Ishikawa (cell line): Measurements from ENCODE around the gene NF1.

Experiments
- CEBPB ChIP-seq: IDR thresholded peaks from 2 replicates; pipeline ENCODE4 v1.6.1; 2012
- CREB1 ChIP-seq: IDR thresholded peaks from 2 replicates; pipeline ENCODE4 v1.6.1; 2012; ENCODE audit warnings: low read depth
- EGR1 ChIP-seq: IDR thresholded peaks from 2 replicates; pipeline ENCODE4 v1.6.1; 2012
- EP300 ChIP-seq: IDR thresholded peaks from 2 replicates; pipeline ENCODE4 v1.6.1; 2012; ENCODE audit warnings: borderline replicate concordance
- FOXM1 ChIP-seq: IDR thresholded peaks from 2 replicates; pipeline ENCODE4 v1.6.1; 2012; ENCODE audit warnings: low read depth, borderline replicate concordance
- NFIC ChIP-seq: IDR thresholded peaks from 2 replicates; pipeline ENCODE4 v1.6.1; 2012
- RAD21 ChIP-seq: IDR thresholded peaks from 2 replicates; pipeline ENCODE4 v1.6.1; 2012; ENCODE audit warnings: low read depth
- TAF1 ChIP-seq: IDR thresholded peaks from 2 replicates; pipeline ENCODE4 v1.6.1; 2012; ENCODE audit warnings: low read depth, mild to moderate bottlenecking
- TCF12 ChIP-seq: IDR thresholded peaks from 2 replicates; pipeline ENCODE4 v1.6.1; 2012; ENCODE audit warnings: low read depth
- TEAD4 ChIP-seq: IDR thresholded peaks from 2 replicates; pipeline ENCODE4 v1.6.1; 2012
- YY1 ChIP-seq: IDR thresholded peaks from 2 replicates; pipeline ENCODE4 v1.6.1; 2012; ENCODE audit warnings: low read depth
- ZBTB7A ChIP-seq: IDR thresholded peaks from 2 replicates; pipeline ENCODE4 v1.6.1; 2012; ENCODE audit warnings: low read depth
- TF ChIP-seq, protein P1 (sequence below): IDR thresholded peaks from 2 replicates; pipeline ENCODE4 v1.6.1; 2012
- TF ChIP-seq, protein P2 (sequence below): IDR thresholded peaks from 2 replicates; pipeline ENCODE4 v1.6.1; 2012
- TF ChIP-seq, protein P3 (sequence below): IDR thresholded peaks from 2 replicates; pipeline ENCODE4 v1.6.1; 2012; ENCODE audit warnings: low read depth, mild to moderate bottlenecking

NF1 gene

DNA sequence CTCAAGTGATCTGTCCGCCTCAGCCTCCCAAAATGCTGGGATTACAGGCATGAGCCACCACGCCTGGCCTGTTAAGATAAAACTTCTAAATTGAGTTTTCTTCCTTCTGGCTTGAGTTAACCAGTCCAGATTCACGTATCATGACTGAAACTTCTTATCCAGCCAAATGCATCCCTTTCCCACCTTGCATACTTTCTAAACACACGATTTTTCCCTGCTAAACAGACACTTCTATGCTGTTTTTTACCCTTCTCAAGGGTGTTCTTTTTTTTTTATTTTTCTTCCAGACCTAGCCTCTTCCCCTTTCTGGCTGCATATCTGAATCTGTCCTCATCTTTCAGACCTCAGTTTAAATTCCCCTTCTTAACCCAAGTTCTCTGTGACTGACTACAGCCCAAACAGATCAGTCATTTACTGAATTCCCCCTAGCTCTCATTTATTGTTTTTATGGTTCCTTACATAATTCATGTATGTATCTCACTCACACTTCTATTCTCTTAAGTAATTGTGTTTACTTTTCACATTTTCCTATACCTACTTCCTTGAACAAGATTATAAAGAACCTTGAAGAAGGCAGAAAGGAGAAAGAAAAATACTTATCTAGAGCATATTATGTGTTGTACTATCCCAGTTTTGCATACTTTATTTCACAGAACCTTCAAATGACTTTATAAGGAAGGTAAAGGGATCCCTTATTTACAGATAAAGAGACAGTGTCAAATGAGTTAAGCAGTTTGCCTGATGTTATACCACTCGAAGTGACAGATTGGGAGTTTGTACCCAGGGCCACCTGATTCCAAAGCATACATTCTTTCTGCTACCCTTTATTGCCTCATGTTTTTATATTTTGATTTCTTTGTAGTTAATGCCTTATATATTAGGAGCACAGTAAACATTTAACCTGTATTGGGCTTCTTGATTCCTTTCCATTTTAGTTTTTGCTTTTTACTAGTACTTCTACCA is 213.9 kb downstream of the NF1 start:
- no peak for TF ChIP-seq NFIC
- TF ChIP-seq EGR1 = no peak
- TF ChIP-seq CREB1 = no peak

DNA sequence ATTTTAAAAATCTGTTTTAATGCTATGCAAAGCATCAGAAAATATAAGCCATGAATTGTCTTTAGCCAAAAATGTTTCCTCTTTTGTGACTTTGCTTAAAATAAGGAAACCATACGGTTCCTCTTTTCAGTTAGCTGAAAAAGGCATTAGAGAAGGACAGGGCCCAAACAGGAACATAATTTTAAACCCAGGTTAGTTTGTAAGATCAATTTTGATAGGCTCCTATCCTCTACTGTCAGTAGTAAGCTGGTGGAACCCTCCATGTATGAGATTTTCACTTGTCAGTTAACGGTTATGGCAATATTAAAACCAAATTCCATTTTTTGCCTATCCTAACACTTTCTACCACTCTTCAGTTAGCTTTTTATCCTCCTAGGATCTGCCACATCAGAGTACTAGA is 214.8 kb downstream of the NF1 start:
- TF ChIP-seq CEBPB = no peak
- no peak for TF ChIP-seq TCF12
- TF ChIP-seq, protein P1, sequence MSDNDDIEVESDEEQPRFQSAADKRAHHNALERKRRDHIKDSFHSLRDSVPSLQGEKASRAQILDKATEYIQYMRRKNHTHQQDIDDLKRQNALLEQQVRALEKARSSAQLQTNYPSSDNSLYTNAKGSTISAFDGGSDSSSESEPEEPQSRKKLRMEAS = no peak
- no peak for TF ChIP-seq YY1
- TF ChIP-seq NFIC = no peak
- TF ChIP-seq CREB1 = no peak
- TF ChIP-seq, protein P2, sequence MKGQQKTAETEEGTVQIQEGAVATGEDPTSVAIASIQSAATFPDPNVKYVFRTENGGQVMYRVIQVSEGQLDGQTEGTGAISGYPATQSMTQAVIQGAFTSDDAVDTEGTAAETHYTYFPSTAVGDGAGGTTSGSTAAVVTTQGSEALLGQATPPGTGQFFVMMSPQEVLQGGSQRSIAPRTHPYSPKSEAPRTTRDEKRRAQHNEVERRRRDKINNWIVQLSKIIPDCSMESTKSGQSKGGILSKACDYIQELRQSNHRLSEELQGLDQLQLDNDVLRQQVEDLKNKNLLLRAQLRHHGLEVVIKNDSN = no peak
- TF ChIP-seq EP300 = no peak
- TF ChIP-seq ZBTB7A = no peak
- TF ChIP-seq FOXM1 = no peak
- no peak for TF ChIP-seq RAD21
- no peak for TF ChIP-seq TAF1
- TF ChIP-seq, protein P3, sequence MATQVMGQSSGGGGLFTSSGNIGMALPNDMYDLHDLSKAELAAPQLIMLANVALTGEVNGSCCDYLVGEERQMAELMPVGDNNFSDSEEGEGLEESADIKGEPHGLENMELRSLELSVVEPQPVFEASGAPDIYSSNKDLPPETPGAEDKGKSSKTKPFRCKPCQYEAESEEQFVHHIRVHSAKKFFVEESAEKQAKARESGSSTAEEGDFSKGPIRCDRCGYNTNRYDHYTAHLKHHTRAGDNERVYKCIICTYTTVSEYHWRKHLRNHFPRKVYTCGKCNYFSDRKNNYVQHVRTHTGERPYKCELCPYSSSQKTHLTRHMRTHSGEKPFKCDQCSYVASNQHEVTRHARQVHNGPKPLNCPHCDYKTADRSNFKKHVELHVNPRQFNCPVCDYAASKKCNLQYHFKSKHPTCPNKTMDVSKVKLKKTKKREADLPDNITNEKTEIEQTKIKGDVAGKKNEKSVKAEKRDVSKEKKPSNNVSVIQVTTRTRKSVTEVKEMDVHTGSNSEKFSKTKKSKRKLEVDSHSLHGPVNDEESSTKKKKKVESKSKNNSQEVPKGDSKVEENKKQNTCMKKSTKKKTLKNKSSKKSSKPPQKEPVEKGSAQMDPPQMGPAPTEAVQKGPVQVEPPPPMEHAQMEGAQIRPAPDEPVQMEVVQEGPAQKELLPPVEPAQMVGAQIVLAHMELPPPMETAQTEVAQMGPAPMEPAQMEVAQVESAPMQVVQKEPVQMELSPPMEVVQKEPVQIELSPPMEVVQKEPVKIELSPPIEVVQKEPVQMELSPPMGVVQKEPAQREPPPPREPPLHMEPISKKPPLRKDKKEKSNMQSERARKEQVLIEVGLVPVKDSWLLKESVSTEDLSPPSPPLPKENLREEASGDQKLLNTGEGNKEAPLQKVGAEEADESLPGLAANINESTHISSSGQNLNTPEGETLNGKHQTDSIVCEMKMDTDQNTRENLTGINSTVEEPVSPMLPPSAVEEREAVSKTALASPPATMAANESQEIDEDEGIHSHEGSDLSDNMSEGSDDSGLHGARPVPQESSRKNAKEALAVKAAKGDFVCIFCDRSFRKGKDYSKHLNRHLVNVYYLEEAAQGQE = no peak
- TF ChIP-seq TEAD4 = no peak

DNA sequence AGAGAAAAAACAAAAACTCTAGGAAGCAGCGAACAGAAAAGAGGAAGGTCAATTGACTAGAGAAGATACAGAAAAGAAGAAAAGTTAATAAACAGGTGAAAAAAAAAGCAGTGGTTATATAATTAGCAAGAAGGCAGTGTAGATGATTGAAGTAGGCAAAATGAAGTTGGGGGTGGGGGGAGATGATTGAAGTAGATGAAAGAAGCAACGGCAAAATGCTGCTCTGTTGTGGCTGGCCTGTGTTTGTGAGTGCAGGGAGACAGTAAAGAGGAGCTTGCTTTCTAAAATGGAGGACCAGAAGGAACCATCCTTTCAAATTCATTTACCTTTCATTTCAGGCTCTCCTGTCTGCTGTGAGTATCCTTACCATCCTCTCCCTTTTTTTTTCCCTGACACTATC is 215.5 kb downstream of the NF1 start:
- TF ChIP-seq EGR1 (no peak), TEAD4 (no peak), ZBTB7A (no peak)
- TF ChIP-seq, protein P3 = no peak
- TF ChIP-seq, protein P2 = no peak

DNA sequence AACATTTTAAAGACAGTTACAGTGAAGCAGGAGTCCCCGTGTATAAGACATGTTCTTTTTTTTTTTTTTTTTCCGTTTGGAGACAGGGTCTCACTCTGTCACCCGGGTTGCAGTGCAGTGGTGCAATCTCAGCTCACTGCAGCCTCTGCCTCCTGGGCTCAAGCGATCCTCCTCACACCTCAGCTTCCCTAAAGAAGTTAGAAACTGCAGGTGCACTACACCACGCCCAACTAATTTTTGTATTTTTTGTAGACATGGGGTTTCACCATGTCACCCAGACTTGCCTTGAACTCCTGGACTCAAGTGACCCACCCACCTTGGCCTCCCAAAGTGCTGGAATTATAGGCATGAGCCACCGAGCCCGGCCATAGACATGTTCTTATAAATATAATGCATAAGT is 216.1 kb downstream of the NF1 start:
- TF ChIP-seq, protein P1 = no peak
- TF ChIP-seq YY1 (no peak), TEAD4 (no peak), NFIC (no peak), EP300 (no peak), CEBPB (no peak), TAF1 (no peak), TCF12 (no peak), CREB1 (no peak), FOXM1 (no peak)
- TF ChIP-seq, protein P2 = no peak

DNA sequence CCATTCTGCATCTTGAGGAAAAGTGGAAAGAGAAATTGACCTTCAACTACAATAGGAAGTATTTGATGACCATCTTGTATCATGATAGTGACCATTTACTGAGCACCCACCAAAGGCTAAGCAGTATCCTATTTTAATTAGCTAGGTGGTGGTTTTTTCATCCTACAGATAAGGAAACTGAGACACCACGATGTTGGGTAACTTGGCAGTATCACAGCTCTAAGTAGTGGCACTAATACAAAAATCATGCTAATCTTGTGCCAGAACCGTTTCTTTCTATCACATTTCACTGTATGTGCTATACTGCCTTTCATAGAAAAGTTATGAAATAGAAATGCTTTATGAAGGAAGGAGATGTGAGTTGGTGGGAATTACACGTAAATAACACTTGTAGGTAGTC is 216.7 kb downstream of the NF1 start:
- TF ChIP-seq, protein P2 = no peak
- TF ChIP-seq, protein P3 = no peak
- TF ChIP-seq CREB1 (no peak), EGR1 (no peak), CEBPB (no peak), FOXM1 (no peak), EP300 (no peak), TEAD4 (no peak), RAD21 (no peak), TAF1 (no peak), YY1 (no peak), TCF12 (no peak), NFIC (no peak), ZBTB7A (no peak)
- TF ChIP-seq, protein P1 = no peak
